HCT116 (cell line): ENCODE data around the gene GGACT. TPM values are rescaled to one million over a fixed set of nuclear protein-coding genes. Genes with fewer than 3 reads are reported as not detected.

Source experiments
- ATAC-seq: fragments of 200-7000 bp; cut with Tn5 transposase; 2 replicates; pipeline ENCODE4 v1.9.1; 2020; ENCODE audit warnings: mild to moderate bottlenecking, moderate library complexity
- BruUV-seq: library from RNA; stranded (reverse); fragments of 400-500 nt; replicated peaks from 2 replicates; lab custom pipeline; 2021; lab: Mats Ljungman, UMichigan
- CTCF ChIA-PET: fragments of 300-600 bp; sonication (Branson Sonifier 250); formaldehyde crosslinking; loops from one replicate; lab custom pipeline; 2021; ENCODE audit warnings: antibody characterized with exemption; lab: Charles Lee
- POLR2A ChIA-PET: fragments of 300-600, 350-600 bp; sonication (Branson Sonifier 250); formaldehyde crosslinking; loops from one replicate; lab custom pipeline; 2021; ENCODE audit warnings: antibody characterized with exemption; lab: Charles Lee
- RAD21 ChIA-PET, 2 experiments: fragments of 300-600 bp; sonication (Branson Sonifier 250); formaldehyde crosslinking; loops; one replicate each; lab custom pipeline; 2023; ENCODE audit warnings: low total read pairs in 2 of 2; ENCODE audit not compliant: uncharacterized antibody in 2 of 2, unreplicated experiment in 2 of 2, low non-redundant PET in 1 of 2; lab: Charles Lee
- DNase-seq: peaks from one replicate; pipeline ENCODE4 v3.0.0-alpha.2; 2010; ENCODE audit warnings: low read depth, low spot score
- H2AFZ ChIP-seq: fragments of 200-600 bp; shearing (Covaris generic), sonication (generic); 2 replicates; pipeline ENCODE4 v1.6.1; 2017; ENCODE audit warnings: low read depth, mixed run types, mixed read lengths, antibody characterized with exemption, low read length; ENCODE audit not compliant: poor library complexity, severe bottlenecking
- H3K27ac ChIP-seq: 2 replicates; pipeline ENCODE4 v1.5.1; 2012; ENCODE audit warnings: low read depth, low read length
- H3K27me3 ChIP-seq: fragments of 200-600 bp; sonication (generic); 2 replicates; pipeline ENCODE4 v1.6.1; 2016; ENCODE audit warnings: mixed run types, low read length, mixed read lengths; ENCODE audit not compliant: insufficient read depth
- H3K36me3 ChIP-seq, 2 experiments: fragments of 200-500 bp in 1 of 2; fragments of 200-600 bp in 1 of 2; sonication (Bioruptor generic) in 1 of 2; sonication (generic) in 1 of 2; 2 replicates each; pipeline versions ENCODE4 v1.5.1 to v1.6.1; 2014 to 2016; ENCODE audit warnings: low read length in 2 of 2, inconsistent platforms in 1 of 2, mixed read lengths in 1 of 2, mixed run types in 1 of 2; ENCODE audit not compliant: insufficient read depth in 2 of 2, control insufficient read depth in 1 of 2
- H3K4me1 ChIP-seq, 2 experiments: fragments of 200-600 bp in 1 of 2; sonication (generic) in 1 of 2; 2 replicates each; pipeline versions ENCODE4 v1.5.1 to v1.6.1; 2012 to 2017; ENCODE audit warnings: low read length in 2 of 2, inconsistent platforms in 1 of 2, mild to moderate bottlenecking in 1 of 2, mixed read lengths in 1 of 2, mixed run types in 1 of 2, moderate library complexity in 1 of 2; ENCODE audit not compliant: insufficient read depth in 2 of 2, control insufficient read depth in 1 of 2
- H3K4me2 ChIP-seq: fragments of 200-600 bp; sonication (generic); 2 replicates; pipeline ENCODE4 v1.6.1; 2017; ENCODE audit warnings: mixed run types, low read length, mixed read lengths
- H3K4me3 ChIP-seq, 2 experiments: fragments of 200-600 bp in 1 of 2; sonication (generic) in 1 of 2; replicated peaks in 1 of 2; 2 replicates each; pipeline ENCODE4 v1.5.1; 2011 to 2016; ENCODE audit warnings: low read length in 2 of 2, control low read depth in 1 of 2, low read depth in 1 of 2, mild to moderate bottlenecking in 1 of 2, mixed read lengths in 1 of 2, mixed run types in 1 of 2
- H3K79me2 ChIP-seq: fragments of 200-600 bp; sonication (generic); 2 replicates; pipeline ENCODE4 v1.6.1; 2017; ENCODE audit warnings: mild to moderate bottlenecking, mixed run types, low read length, moderate library complexity, mixed read lengths; ENCODE audit not compliant: insufficient read depth
- H3K9ac ChIP-seq: fragments of 200-600 bp; sonication (generic); 2 replicates; pipeline ENCODE4 v1.6.1; 2016; ENCODE audit warnings: low read length, mixed read lengths
- H3K9me2 ChIP-seq: fragments of 200-600 bp; sonication (generic), shearing (Covaris generic); 2 replicates; pipeline ENCODE4 v1.6.1; 2017; ENCODE audit warnings: mixed run types, mild to moderate bottlenecking, moderate library complexity; ENCODE audit not compliant: insufficient read depth
- H3K9me3 ChIP-seq, 2 experiments: fragments of 200-500 bp in 1 of 2; fragments of 200-600 bp in 1 of 2; sonication (Bioruptor generic) in 1 of 2; sonication (generic) in 1 of 2; 2 replicates each; pipeline ENCODE4 v1.6.1; 2014 to 2017; ENCODE audit warnings: low read length in 2 of 2, mixed read lengths in 2 of 2, inconsistent platforms in 1 of 2, low read depth in 1 of 2, mild to moderate bottlenecking in 1 of 2, mixed run types in 1 of 2, moderate library complexity in 1 of 2; ENCODE audit not compliant: control insufficient read depth in 1 of 2, insufficient read depth in 1 of 2
- H4K20me1 ChIP-seq: fragments of 200-600 bp; sonication (generic), shearing (Covaris generic); 2 replicates; pipeline ENCODE4 v1.6.1; 2017; ENCODE audit warnings: mixed run types, mild to moderate bottlenecking, moderate library complexity; ENCODE audit not compliant: insufficient read depth
- EZH2 ChIP-seq: fragments of 200-600 bp; sonication (generic); IDR thresholded peaks from 2 replicates; pipeline ENCODE4 v1.6.1; 2017; ENCODE audit warnings: antibody characterized with exemption, mixed run types
- EZH2phosphoT487 ChIP-seq: fragments of 200-600 bp; IDR thresholded peaks from 2 replicates; pipeline ENCODE4 v1.6.1; 2018; ENCODE audit warnings: antibody characterized with exemption, borderline replicate concordance
- JUND ChIP-seq: IDR thresholded peaks from 2 replicates; pipeline ENCODE4 v1.6.1; 2012
- POLR2A ChIP-seq: IDR thresholded peaks from 2 replicates; pipeline ENCODE4 v1.7.0; 2011; ENCODE audit warnings: borderline replicate concordance; ENCODE audit not compliant: insufficient read depth, insufficient read length; ENCODE audit errors: extremely low read depth
- RAD21 ChIP-seq: IDR thresholded peaks from 2 replicates; pipeline ENCODE4 v1.6.1; 2012; ENCODE audit warnings: low read depth, mild to moderate bottlenecking
- SIN3A ChIP-seq: IDR thresholded peaks from 2 replicates; pipeline ENCODE4 v1.6.1; 2012; ENCODE audit warnings: low read depth
- SP1 ChIP-seq: IDR thresholded peaks from 2 replicates; pipeline ENCODE4 v1.6.1; 2012; ENCODE audit warnings: low read depth
- TCF7L2 ChIP-seq: IDR thresholded peaks from 2 replicates; pipeline ENCODE4 v1.7.0; 2011; ENCODE audit warnings: borderline replicate concordance, inconsistent platforms; ENCODE audit not compliant: insufficient read depth, insufficient read length; ENCODE audit errors: extremely low read depth
- intact Hi-C: fragments of 100-400 bp; cut with micrococcal nuclease; formaldehyde crosslinking; loops from 2 replicates; pipeline ENCODE4 v1.10.0; 2022
- total RNA-seq: library from RNA; stranded (reverse); gene quantifications from one replicate; pipeline ENCODE4 v1.2.1, GENCODE V29; 2021; ENCODE audit not compliant: unreplicated experiment
- TF ChIP-seq, protein P1 (sequence below): IDR thresholded peaks from 2 replicates; pipeline ENCODE4 v1.6.1; 2012
- TF ChIP-seq, protein P2 (sequence below): IDR thresholded peaks from 2 replicates; pipeline ENCODE4 v1.6.1; 2012; ENCODE audit warnings: low read depth
- TF ChIP-seq, protein P3 (sequence below): IDR thresholded peaks from 2 replicates; pipeline ENCODE4 v1.6.1; 2012

Gene GGACT
- total RNA-seq, 1 experiment from 2014 or later, result 5.0 TPM

DNA sequence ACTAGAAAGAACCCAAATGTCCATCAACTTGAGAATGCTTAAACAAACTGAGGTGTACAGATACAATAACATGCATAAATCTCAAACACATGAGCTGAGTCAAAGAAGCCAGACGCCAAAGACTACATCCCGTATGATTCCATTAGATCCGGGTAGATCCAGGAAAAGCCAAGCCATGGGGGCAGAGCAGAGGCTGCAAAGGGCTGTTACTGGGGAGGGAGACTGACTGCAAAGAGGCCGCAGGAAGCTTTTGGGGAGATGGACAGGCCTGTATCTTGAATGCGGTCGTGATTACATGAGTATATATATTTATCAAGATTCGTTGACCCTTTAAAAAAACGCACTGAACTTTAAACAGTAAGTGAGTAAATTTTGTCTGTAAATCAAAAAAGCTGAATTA, 28.7 kb downstream of the GGACT start:
- BruUV-seq, result no TSS peak
- H3K4me1 ChIP-seq, result no peaks in the 10 kb centered on the region
- H3K79me2 ChIP-seq, result no peaks in the 10 kb centered on the region
- ATAC-seq (no peak), DNase-seq (no peak)
- no peak overlapping the region for H3K4me3 ChIP-seq
- intact Hi-C loops, result no loop called here
- ChIA-PET CTCF (no interaction called here), RAD21 (no interaction called here), POLR2A (no interaction called here)
- no peaks in the 10 kb centered on the region for H3K9me2 ChIP-seq
- no peak overlapping the region for H3K27ac ChIP-seq
- no peaks in the 10 kb centered on the region for H3K9me3 ChIP-seq
- H3K4me2 ChIP-seq, result no peak overlapping the region
- H3K9ac ChIP-seq, result no peak overlapping the region
- H2AFZ ChIP-seq, result no peak overlapping the region
- no peaks in the 10 kb centered on the region for H3K36me3 ChIP-seq
- TF ChIP-seq JUND (no peak), POLR2A (no peak), SP1 (no peak), EZH2phosphoT487 (no peak), RAD21 (no peak), SIN3A (no peak), TCF7L2 (no peak), EZH2 (no peak)
- TF ChIP-seq, protein P1, sequence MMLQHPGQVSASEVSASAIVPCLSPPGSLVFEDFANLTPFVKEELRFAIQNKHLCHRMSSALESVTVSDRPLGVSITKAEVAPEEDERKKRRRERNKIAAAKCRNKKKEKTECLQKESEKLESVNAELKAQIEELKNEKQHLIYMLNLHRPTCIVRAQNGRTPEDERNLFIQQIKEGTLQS, result no peak
- TF ChIP-seq, protein P2, sequence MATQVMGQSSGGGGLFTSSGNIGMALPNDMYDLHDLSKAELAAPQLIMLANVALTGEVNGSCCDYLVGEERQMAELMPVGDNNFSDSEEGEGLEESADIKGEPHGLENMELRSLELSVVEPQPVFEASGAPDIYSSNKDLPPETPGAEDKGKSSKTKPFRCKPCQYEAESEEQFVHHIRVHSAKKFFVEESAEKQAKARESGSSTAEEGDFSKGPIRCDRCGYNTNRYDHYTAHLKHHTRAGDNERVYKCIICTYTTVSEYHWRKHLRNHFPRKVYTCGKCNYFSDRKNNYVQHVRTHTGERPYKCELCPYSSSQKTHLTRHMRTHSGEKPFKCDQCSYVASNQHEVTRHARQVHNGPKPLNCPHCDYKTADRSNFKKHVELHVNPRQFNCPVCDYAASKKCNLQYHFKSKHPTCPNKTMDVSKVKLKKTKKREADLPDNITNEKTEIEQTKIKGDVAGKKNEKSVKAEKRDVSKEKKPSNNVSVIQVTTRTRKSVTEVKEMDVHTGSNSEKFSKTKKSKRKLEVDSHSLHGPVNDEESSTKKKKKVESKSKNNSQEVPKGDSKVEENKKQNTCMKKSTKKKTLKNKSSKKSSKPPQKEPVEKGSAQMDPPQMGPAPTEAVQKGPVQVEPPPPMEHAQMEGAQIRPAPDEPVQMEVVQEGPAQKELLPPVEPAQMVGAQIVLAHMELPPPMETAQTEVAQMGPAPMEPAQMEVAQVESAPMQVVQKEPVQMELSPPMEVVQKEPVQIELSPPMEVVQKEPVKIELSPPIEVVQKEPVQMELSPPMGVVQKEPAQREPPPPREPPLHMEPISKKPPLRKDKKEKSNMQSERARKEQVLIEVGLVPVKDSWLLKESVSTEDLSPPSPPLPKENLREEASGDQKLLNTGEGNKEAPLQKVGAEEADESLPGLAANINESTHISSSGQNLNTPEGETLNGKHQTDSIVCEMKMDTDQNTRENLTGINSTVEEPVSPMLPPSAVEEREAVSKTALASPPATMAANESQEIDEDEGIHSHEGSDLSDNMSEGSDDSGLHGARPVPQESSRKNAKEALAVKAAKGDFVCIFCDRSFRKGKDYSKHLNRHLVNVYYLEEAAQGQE, result no peak
- TF ChIP-seq, protein P3, sequence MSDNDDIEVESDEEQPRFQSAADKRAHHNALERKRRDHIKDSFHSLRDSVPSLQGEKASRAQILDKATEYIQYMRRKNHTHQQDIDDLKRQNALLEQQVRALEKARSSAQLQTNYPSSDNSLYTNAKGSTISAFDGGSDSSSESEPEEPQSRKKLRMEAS, result no peak
- no peaks in the 10 kb centered on the region for H4K20me1 ChIP-seq
- H3K27me3 ChIP-seq, result no peaks in the 10 kb centered on the region
